ENCODE data around the gene ITGA3. TPM values are rescaled to one million over a fixed set of nuclear protein-coding genes. Genes with fewer than 3 reads are reported as not detected.

ITGA3 gene
- polyA plus RNA-seq, 1 experiment, result 184 TPM

GRCh38 chr17:50139185-50139783 lies 83.4 kb downstream of the ITGA3 start:
- no peak for DNase-seq (ENCODE audit: low read depth)

More at GRCh38 chr17:50139185-50139783, 83.4 kb downstream of the ITGA3 start:
- ChIA-PET CTCF (interaction anchor here (0.8 to 3.9 kb wide), 25 partner anchors 9 to 173 kb away, joined by 3 to 30 read pairs (median 4); partner anchors contain the start of genes PPP1R9B, SAMD14 and SGCA), POLR2A (interaction anchor here (0.6 kb wide), 1 partner anchor 449 kb away, joined by 3 read pairs; no protein-coding TSS in a partner anchor)
- Histone ChIP-seq H3K4me3 (ENCODE audit: low read depth, low read length) (no peak overlapping the region), H3K36me3 (ENCODE audit: control insufficient read depth, insufficient read depth, low read length) (peaks cover 78% of the 10 kb centered on the region), H3K27me3 (ENCODE audit: control insufficient read depth, insufficient read depth, low read length) (no peaks in the 10 kb centered on the region)
- TF ChIP-seq CTCF (IDR thresholded peaks at IDR 0.05; ENCODE audit: insufficient read depth, low read depth, low read length), result no peak

Other genes starting within 250 kb of the ITGA3 start
- not detected in 2 replicates for gene TAC4, start 208.0 kb upstream of the ITGA3 start, polyA plus RNA-seq (2011; rRNA removed)
- gene DLX4, start 86.9 kb upstream of the ITGA3 start, polyA plus RNA-seq (2011; rRNA removed), result 0.18 and 0.29 TPM in 2 replicates
- gene DLX3, start 60.9 kb upstream of the ITGA3 start, polyA plus RNA-seq (2011; rRNA removed), result 0.06 TPM in 1 of 2 replicates, not detected in the other
- gene PDK2, start 39.2 kb downstream of the ITGA3 start, polyA plus RNA-seq (2011; rRNA removed), result 79.3 and 155 TPM in 2 replicates
- 2.7 and 5.3 TPM in 2 replicates for gene SAMD14, start 74.0 kb downstream of the ITGA3 start, polyA plus RNA-seq (2011; rRNA removed)
- gene PPP1R9B, start 94.6 kb downstream of the ITGA3 start, polyA plus RNA-seq (2011; rRNA removed), result 17.2 and 19.3 TPM in 2 replicates
- gene SGCA, start 109.9 kb downstream of the ITGA3 start, polyA plus RNA-seq (2011; rRNA removed), result 0.09 and 0.40 TPM in 2 replicates
- gene COL1A1, start 145.5 kb downstream of the ITGA3 start, polyA plus RNA-seq (2011; rRNA removed), result 1,679 and 2,161 TPM in 2 replicates
- 0.58 and 0.67 TPM in 2 replicates for gene TMEM92, start 218.4 kb downstream of the ITGA3 start, polyA plus RNA-seq (2011; rRNA removed)